ENCODE results near the gene CNGA1.

DNA sequence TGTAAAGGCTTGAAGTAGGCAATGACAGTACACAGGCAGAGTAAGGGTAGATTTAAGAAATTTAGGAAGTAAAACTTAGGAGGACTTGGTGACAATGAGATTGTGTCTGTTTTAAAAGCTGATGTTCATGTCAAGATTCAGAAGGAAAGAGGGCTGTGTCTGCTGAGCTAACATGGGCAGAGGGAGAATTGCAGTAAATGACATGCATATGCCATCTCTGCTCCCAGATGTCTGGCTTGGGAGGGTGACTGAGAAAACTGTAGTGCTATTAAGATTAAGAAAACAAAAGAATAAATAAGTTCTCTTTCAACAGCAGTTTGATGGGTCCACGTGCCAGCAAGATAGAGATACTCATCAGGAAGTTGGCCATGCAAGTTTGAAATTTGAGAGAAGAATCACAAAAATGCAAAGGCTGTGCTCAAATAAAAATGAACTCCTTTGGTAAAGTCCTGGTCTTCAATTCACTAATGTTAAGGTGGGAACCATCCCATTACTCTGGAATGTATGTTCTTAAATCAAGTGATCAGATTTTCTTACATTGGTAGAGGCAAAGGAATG lies 109.3 kb downstream of the CNGA1 start:
- TF ChIP-seq, protein P1, sequence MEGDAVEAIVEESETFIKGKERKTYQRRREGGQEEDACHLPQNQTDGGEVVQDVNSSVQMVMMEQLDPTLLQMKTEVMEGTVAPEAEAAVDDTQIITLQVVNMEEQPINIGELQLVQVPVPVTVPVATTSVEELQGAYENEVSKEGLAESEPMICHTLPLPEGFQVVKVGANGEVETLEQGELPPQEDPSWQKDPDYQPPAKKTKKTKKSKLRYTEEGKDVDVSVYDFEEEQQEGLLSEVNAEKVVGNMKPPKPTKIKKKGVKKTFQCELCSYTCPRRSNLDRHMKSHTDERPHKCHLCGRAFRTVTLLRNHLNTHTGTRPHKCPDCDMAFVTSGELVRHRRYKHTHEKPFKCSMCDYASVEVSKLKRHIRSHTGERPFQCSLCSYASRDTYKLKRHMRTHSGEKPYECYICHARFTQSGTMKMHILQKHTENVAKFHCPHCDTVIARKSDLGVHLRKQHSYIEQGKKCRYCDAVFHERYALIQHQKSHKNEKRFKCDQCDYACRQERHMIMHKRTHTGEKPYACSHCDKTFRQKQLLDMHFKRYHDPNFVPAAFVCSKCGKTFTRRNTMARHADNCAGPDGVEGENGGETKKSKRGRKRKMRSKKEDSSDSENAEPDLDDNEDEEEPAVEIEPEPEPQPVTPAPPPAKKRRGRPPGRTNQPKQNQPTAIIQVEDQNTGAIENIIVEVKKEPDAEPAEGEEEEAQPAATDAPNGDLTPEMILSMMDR (IDR thresholded peaks at IDR 0.05) = no peak
- TF ChIP-seq POLR2A (IDR thresholded peaks at IDR 0.05) = no peak
